Right hindlimb (tissue), 1 donor: ENCODE data around the gene LAMC2.
A peak's percentile ranks its signal among the peaks of the same experiment; 100 is the strongest.

Source experiments
- DNase-seq: peaks from one replicate; pipeline ENCODE4 v3.0.0-alpha.2; 2018

LAMC2 gene

GRCh38 chr1:183173828-183174227 lies 12.2 kb upstream of the LAMC2 start:
- no peak for DNase-seq

- DNase-seq: no peak
Measured at GRCh38 chr1:183175631-183176030, 10.4 kb upstream of the LAMC2 start.

- no peak for DNase-seq
Measured at GRCh38 chr1:183178545-183178944, 7.5 kb upstream of the LAMC2 start.

GRCh38 chr1:183179033-183179432 lies 7.0 kb upstream of the LAMC2 start:
- no peak for DNase-seq

- DNase-seq: peak; percentile 86
Measured at GRCh38 chr1:183180218-183180617, 5.8 kb upstream of the LAMC2 start.

- peak; percentile 68 for DNase-seq
Measured at GRCh38 chr1:183180634-183181056, 5.4 kb upstream of the LAMC2 start.

GRCh38 chr1:183186841-183187240 lies 777 bp downstream of the LAMC2 start:
- DNase-seq: no peak

- DNase-seq: no peak
Measured at GRCh38 chr1:183188240-183188639, 2.2 kb downstream of the LAMC2 start.

GRCh38 chr1:183191833-183192232 lies 5.8 kb downstream of the LAMC2 start:
- no peak for DNase-seq

- DNase-seq: no peak
Measured at GRCh38 chr1:183193963-183194525, 8.0 kb downstream of the LAMC2 start.

GRCh38 chr1:183194527-183195141 lies 8.6 kb downstream of the LAMC2 start:
- no peak for DNase-seq

GRCh38 chr1:183195142-183195574 lies 9.1 kb downstream of the LAMC2 start:
- DNase-seq: no peak

GRCh38 chr1:183197762-183198161 lies 11.7 kb downstream of the LAMC2 start:
- no peak for DNase-seq

- DNase-seq: peak; percentile 71
Measured at GRCh38 chr1:183198463-183198862, 12.4 kb downstream of the LAMC2 start.

GRCh38 chr1:183199304-183199703 lies 13.2 kb downstream of the LAMC2 start:
- DNase-seq: no peak

GRCh38 chr1:183200451-183200850 lies 14.4 kb downstream of the LAMC2 start:
- no peak for DNase-seq

GRCh38 chr1:183203094-183203493 lies 17.0 kb downstream of the LAMC2 start:
- no peak for DNase-seq

- DNase-seq: peak; percentile 78
Measured at GRCh38 chr1:183205196-183205781, 19.2 kb downstream of the LAMC2 start.

- no peak for DNase-seq
Measured at GRCh38 chr1:183206538-183207122, 20.6 kb downstream of the LAMC2 start.

- no peak for DNase-seq
Measured at GRCh38 chr1:183209533-183210158, 23.6 kb downstream of the LAMC2 start.

GRCh38 chr1:183210681-183211080 lies 24.6 kb downstream of the LAMC2 start:
- DNase-seq: no peak

- DNase-seq: no peak
Measured at GRCh38 chr1:183212870-183213269, 26.8 kb downstream of the LAMC2 start.
